ENCODE measurements around the gene CDYL.

- TF ChIP-seq, protein P1, sequence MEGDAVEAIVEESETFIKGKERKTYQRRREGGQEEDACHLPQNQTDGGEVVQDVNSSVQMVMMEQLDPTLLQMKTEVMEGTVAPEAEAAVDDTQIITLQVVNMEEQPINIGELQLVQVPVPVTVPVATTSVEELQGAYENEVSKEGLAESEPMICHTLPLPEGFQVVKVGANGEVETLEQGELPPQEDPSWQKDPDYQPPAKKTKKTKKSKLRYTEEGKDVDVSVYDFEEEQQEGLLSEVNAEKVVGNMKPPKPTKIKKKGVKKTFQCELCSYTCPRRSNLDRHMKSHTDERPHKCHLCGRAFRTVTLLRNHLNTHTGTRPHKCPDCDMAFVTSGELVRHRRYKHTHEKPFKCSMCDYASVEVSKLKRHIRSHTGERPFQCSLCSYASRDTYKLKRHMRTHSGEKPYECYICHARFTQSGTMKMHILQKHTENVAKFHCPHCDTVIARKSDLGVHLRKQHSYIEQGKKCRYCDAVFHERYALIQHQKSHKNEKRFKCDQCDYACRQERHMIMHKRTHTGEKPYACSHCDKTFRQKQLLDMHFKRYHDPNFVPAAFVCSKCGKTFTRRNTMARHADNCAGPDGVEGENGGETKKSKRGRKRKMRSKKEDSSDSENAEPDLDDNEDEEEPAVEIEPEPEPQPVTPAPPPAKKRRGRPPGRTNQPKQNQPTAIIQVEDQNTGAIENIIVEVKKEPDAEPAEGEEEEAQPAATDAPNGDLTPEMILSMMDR (IDR thresholded peaks at IDR 0.05): no peak
- no peak for TF ChIP-seq POLR2A (IDR thresholded peaks at IDR 0.05)
- TF ChIP-seq POLR2AphosphoS5 (IDR thresholded peaks at IDR 0.05): no peak
- no peak for TF ChIP-seq EP300 (IDR thresholded peaks at IDR 0.05)
Observed at GRCh38 chr6:4813055-4813454, 36.9 kb downstream of the CDYL start.

Data from suprapubic skin (tissue), 4 donors.